Hindlimb muscle (tissue), 1 donor: ENCODE data around the gene KCNIP1. TPM values are rescaled to one million over a fixed set of nuclear protein-coding genes. Genes with fewer than 3 reads are reported as not detected.
A peak's percentile ranks its signal among the peaks of the same experiment; 100 is the strongest.

Experiments used
- DNase-seq: peaks from one replicate; pipeline ENCODE4 v3.0.0-alpha.2; 2013
- polyA plus RNA-seq: library from polyadenylated mRNA; unstranded; fragments of 120-200 nt; gene quantifications from one replicate; pipeline ENCODE4 v1.2.1, GENCODE V29; 2013; ENCODE audit not compliant: insufficient read length

The KCNIP1 gene
- polyA plus RNA-seq, 1 donor = 1.3 TPM

DNA sequence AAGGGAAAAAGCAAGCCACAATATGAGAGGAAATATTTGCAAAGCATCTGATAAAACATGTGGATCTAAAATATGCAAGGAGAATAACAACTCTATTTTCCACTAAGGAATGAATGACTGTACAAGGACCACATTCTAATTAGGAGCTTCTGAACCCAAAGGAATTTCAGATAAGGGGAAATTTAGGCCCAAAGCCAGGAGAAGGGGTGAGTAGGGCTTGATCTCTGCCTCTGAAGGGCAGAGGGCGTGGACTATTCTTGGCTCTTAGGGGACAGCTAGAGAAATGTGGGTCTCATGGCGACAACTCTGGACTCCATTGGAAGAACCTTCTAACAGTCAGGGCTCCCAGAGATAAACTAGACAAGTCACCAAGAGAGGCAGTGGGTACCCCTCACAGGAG lies 147.0 kb downstream of the KCNIP1 start:
- DNase-seq = no peak

GRCh38 chr5:170651604-170652277 lies 147.9 kb downstream of the KCNIP1 start:
- no peak for DNase-seq

GRCh38 chr5:170655476-170655875 lies 151.7 kb downstream of the KCNIP1 start:
- no peak for DNase-seq

GRCh38 chr5:170655920-170656319 lies 152.1 kb downstream of the KCNIP1 start:
- DNase-seq = no peak

DNA sequence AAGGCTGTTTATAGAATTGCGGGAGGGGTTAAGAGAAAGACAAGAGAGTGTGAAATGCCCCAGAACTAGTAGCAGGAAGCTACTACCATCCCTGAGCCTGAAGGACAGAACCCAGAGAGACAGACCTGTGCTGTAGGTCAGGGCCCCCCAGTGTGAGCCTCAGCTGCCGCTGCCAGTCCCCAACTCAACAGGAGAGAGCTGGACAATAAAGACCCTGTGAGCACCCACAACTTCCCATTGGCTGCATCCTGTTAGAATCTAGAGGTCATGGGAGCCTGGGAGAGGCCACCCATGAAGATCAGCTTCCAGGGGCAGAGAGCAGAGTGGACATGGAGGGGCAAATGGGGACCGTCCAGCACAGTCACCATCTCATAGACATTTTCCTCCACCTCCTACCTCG lies 152.5 kb downstream of the KCNIP1 start:
- DNase-seq = no peak

GRCh38 chr5:170660531-170660930 lies 156.7 kb downstream of the KCNIP1 start:
- no peak for DNase-seq

DNA sequence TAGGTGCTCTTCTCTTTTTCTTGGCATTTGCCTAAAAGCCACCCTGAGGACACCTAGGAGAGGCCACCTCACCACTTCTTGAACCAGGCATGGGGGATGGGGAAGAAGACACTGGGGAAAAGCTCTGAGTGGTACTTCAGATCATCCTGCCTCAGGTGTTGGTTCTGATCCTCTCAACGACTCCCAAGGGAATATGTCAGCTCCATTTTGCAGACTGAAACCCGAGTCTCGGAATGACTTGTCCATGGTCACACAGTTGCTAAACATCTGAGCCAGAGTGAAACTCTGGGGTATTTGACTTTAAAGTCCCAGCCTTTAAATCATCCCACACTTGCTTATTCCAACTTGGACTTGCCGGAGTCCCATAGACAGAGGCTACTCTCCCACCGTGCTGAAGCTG lies 159.1 kb downstream of the KCNIP1 start:
- DNase-seq = no peak

- DNase-seq = no peak
Measured at GRCh38 chr5:170678811-170679210, 175.0 kb downstream of the KCNIP1 start.

DNA sequence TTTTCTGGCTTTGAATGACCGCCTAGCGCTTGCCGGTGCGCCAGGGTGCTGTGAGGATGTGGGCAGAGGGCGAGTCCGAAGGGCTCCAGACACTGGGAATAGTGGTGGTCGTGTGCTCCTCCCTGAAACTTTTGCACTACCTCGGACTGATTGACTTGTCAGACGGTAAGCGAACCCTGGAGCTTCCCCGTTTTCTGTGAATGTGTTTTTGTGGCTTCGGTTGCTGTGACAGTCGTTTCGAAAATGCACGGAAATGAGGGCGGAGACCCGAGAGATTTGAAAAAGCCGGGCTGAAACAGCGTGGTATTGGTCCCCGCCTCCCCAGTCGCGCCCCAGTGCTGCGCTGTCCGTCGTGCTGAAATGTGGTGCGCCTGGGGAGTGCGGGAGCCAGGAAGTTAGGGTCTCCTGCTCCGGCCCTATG lies 177.2 kb downstream of the KCNIP1 start:
- DNase-seq = peak; percentile 58

DNA sequence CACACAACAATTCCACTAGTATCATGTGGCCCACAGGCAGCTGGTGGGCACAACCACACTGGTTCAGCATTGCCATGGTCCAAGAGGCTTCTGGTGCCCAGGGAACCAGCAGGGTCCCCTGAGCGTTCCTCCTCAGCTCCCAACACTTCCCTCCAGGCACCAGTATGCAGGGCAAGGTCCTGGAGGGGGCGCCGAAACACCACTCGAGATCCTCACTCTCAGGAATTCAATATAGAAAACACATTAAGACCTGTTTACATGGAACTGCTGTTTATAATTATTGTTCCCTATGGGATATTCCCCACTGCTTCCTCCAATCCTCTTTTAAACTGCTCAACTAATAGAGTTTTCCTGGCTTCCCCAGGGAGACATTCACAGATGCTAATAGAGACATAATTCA lies 187.8 kb downstream of the KCNIP1 start:
- DNase-seq = no peak

DNA sequence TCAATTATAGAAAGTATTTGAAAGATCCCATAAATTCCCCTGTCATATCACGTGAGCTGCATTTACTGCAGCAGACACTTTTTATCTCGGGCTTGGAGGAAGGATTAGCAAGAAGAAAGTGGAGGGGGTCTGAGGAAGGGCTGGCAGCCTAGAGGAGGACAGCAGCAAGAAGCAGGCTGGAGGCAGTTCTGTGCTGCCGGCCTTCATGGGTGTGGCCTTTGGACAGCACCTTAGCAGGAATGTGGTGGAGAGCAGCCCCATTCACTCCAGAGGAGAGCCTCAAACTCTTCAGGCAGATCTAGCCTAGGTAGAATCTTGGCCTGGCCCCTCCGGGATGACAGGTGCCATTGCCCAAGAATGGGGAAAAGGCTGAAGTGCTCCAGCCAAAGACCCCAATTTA lies 189.9 kb downstream of the KCNIP1 start:
- DNase-seq = no peak

DNA sequence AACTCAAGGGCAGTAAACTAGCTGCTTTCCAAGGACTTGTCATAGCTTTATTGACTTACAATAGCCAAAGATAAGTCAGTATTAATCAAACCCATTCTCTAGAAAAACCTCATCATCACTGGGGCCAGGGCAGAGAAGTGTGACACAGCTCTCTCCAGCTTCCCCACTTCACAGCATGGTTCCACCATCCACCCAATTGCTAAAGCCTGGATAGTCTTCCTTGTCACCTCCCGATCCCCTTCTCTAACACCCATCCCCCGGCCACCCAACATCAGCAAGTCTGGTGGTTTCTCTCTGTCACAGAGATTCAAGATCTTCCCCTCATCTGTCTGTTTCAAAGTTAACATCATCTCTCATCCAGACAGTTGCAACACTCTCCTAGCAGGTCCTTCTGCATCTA lies 191.1 kb downstream of the KCNIP1 start:
- DNase-seq = no peak

DNA sequence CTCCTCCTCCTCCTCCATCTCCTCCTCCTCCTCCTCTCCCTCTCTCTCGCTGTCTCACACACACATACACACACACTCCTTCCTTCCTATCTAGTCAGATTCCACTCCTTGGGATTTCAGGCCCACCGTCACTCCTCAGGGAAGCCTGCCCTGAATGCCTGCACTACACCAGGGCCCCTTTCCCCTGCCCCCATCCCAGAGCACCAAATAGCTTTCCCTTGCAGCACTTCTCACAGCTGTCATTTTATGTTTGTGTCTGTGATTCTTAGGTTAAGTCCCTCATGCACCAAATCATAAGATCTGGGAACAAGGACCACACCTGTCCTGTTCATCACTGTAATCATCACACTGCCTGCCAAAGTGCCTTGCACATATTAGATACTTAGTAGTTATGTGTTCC lies 193.2 kb downstream of the KCNIP1 start:
- DNase-seq = no peak

GRCh38 chr5:170700503-170700902 lies 196.7 kb downstream of the KCNIP1 start:
- DNase-seq = no peak

GRCh38 chr5:170701334-170701733 lies 197.5 kb downstream of the KCNIP1 start:
- DNase-seq = no peak

DNA sequence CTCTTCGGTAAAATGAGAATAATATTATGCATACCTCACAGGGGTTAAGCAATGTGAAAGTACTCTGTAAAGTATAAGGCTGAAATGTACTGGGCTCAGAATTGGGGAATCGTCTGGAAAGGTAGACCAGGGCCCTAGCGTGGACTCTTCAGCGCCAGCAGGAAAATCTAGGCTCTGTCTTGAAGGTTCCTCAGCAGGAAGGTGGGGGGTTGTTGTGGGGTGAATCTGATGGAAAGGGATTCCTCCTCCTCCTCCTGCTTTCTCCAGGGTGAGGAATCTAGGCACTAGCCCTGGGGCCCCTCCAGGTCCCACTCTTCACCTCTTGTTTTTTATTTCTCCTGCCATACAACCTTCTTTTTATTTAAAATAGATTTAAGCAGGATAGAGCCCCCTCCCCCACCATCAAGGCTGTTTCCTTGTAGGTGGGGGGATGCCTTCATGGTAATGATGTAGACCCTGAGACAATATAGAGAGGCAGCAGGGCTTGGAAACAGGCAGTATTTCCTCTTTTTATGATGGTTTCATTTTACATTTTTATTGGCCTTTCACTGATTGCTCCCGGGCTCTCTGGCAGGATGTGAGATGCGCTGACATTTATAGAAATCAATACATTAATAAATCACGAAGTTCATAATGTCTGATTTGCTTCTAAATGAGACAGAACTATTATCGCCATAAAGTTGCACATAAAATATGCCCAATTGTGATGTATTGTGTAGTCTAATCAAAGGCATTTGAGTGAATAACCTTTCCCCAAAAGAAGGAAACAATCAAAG lies 200.8 kb downstream of the KCNIP1 start:
- no peak for DNase-seq

- no peak for DNase-seq
Measured at GRCh38 chr5:170709640-170710039, 205.8 kb downstream of the KCNIP1 start.

DNA sequence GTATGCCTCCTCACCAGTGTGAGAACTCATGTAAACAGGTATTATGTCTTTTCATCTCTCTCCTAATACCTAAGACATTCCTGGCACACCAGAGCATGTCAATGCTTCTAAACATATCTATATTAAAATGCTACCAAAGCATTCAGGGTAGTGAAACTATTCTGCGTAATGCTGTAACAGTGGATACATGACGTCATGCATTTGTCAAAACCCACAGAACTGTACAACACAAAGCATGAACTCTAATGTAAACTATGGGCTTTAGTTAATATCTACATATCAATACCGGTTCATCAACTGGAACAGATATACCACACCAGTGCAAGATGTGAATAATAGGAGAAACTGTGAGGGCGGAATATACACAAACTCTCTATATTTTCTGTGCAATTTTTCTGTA lies 207.5 kb downstream of the KCNIP1 start:
- DNase-seq = no peak

- DNase-seq = no peak
Measured at GRCh38 chr5:170715141-170715540, 211.3 kb downstream of the KCNIP1 start.

- DNase-seq = no peak
Measured at GRCh38 chr5:170716396-170716795, 212.6 kb downstream of the KCNIP1 start.

GRCh38 chr5:170719551-170719950 lies 215.7 kb downstream of the KCNIP1 start:
- DNase-seq = no peak

- no peak for DNase-seq
Measured at GRCh38 chr5:170720179-170720578, 216.4 kb downstream of the KCNIP1 start.

DNA sequence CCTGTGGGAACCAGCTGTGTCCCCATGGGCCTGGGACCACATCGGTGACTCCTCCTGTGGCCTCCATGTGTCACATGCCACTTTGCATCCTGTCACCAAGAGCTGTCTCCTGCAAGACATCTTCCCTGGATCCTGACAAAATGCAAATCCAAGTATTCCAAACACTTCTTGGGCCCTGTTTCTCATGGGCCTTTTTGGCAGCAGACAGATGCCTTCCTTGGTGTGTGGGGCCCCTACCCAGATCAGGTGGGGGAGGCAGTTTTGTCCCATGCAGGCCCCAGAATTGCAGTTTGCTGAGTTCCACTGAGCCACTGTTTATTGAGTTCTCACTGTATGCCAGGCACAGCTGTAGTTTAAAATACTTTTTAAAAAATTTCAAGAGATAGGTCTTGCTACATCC lies 217.2 kb downstream of the KCNIP1 start:
- DNase-seq = no peak

DNA sequence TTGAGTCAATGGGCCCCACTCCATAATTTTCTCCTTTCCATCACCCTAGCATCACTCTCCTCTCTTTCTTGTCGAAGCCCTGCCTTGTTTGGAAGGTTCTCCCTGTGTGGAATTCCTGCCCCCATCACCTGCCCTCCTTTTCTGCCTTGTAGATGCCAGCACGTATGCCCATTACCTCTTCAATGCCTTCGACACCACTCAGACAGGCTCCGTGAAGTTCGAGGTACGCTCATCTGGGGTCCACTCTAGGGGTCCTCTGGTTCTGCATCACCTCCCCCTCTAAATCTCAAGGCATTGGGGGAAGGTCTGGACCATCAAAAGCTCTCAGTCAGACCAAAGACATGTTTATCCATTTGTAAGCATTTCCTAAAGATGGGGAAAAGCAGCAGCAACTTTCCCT lies 217.9 kb downstream of the KCNIP1 start:
- no peak for DNase-seq
